ENCODE results near the gene TSPAN8. TPM values are rescaled to one million over a fixed set of nuclear protein-coding genes. Genes with fewer than 3 reads are reported as not detected.
"Not testable (repeated sequence)": the region's sequence is repeated elsewhere in the genome, so short reads cannot be mapped to it uniquely, and the experiment has no call there.

The TSPAN8 gene
- total RNA-seq, 1 experiment from 2014 or later = 0.29 TPM

GRCh38 chr12:71129364-71129763 is 28.4 kb downstream of the TSPAN8 start:
- no peak for DNase-seq (ENCODE audit: low read depth)

- peak; percentile 5 for DNase-seq (ENCODE audit: low read depth)
Measured at GRCh38 chr12:71128191-71128788, 29.5 kb downstream of the TSPAN8 start.

GRCh38 chr12:71125949-71126348 is 31.9 kb downstream of the TSPAN8 start:
- no peak for DNase-seq (ENCODE audit: low read depth)

- DNase-seq (ENCODE audit: low read depth) = peak; percentile 14
Measured at GRCh38 chr12:71125515-71125914, 32.3 kb downstream of the TSPAN8 start.

GRCh38 chr12:71124835-71125460 is 32.9 kb downstream of the TSPAN8 start:
- no peak for DNase-seq (ENCODE audit: low read depth)

GRCh38 chr12:71113148-71113547 is 44.7 kb downstream of the TSPAN8 start:
- DNase-seq (ENCODE audit: low read depth) = not testable (repeated sequence)

GRCh38 chr12:71109834-71110233 is 48.0 kb downstream of the TSPAN8 start:
- no peak for DNase-seq (ENCODE audit: low read depth)

- peak; percentile 1 for DNase-seq (ENCODE audit: low read depth)
Measured at GRCh38 chr12:71108355-71108754, 49.4 kb downstream of the TSPAN8 start.

- DNase-seq (ENCODE audit: low read depth) = peak; percentile 32
Measured at GRCh38 chr12:71107936-71108335, 49.9 kb downstream of the TSPAN8 start.

- no peak for DNase-seq (ENCODE audit: low read depth)
Measured at GRCh38 chr12:71105956-71106355, 51.8 kb downstream of the TSPAN8 start.

- DNase-seq (ENCODE audit: low read depth) = peak; percentile 15
Measured at GRCh38 chr12:71092290-71092689, 65.5 kb downstream of the TSPAN8 start.

GRCh38 chr12:71090971-71091370 is 66.8 kb downstream of the TSPAN8 start:
- no peak for DNase-seq (ENCODE audit: low read depth)

- no peak for DNase-seq (ENCODE audit: low read depth)
Measured at GRCh38 chr12:71085575-71085974, 72.2 kb downstream of the TSPAN8 start.

- DNase-seq (ENCODE audit: low read depth) = no peak
Measured at GRCh38 chr12:71075743-71076142, 82.1 kb downstream of the TSPAN8 start.

Other genes starting within 250 kb of the TSPAN8 start
- 0.19 and 1.4 TPM in 2 replicates for gene PTPRR, start 237.3 kb downstream of the TSPAN8 start, total RNA-seq (2014; rRNA removed)